BLaER1 (cell line): ENCODE data around the gene PLCD4.

Experiments used
- H3K27ac ChIP-seq: shearing (Covaris generic); formaldehyde crosslinking; 2 replicates; pipeline ENCODE4 v1.8.1; 2022
- H3K27me3 ChIP-seq: shearing (Covaris generic); formaldehyde crosslinking; 2 replicates; pipeline ENCODE4 v1.8.1; 2022
- H3K36me3 ChIP-seq: shearing (Covaris generic); formaldehyde crosslinking; 2 replicates; pipeline ENCODE4 v1.8.1; 2022
- H3K4me1 ChIP-seq: shearing (Covaris generic); formaldehyde crosslinking; 2 replicates; pipeline ENCODE4 v1.8.1; 2022
- H3K4me2 ChIP-seq: shearing (Covaris generic); formaldehyde crosslinking; 2 replicates; pipeline ENCODE4 v1.8.1; 2022
- H3K4me3 ChIP-seq: shearing (Covaris generic); formaldehyde crosslinking; 2 replicates; pipeline ENCODE4 v1.8.1; 2022
- H3K9ac ChIP-seq: shearing (Covaris generic); formaldehyde crosslinking; 2 replicates; pipeline ENCODE4 v1.8.1; 2022
- H3K9me3 ChIP-seq: shearing (Covaris generic); formaldehyde crosslinking; 2 replicates; pipeline ENCODE4 v1.8.1; 2022
- H4K20me1 ChIP-seq: shearing (Covaris generic); formaldehyde crosslinking; 2 replicates; pipeline ENCODE4 v1.8.1; 2022
- Cebpa-rat ChIP-seq: shearing (Covaris generic); IDR thresholded peaks from 2 replicates; pipeline ENCODE4 v1.8.1; 2022

The PLCD4 gene

DNA sequence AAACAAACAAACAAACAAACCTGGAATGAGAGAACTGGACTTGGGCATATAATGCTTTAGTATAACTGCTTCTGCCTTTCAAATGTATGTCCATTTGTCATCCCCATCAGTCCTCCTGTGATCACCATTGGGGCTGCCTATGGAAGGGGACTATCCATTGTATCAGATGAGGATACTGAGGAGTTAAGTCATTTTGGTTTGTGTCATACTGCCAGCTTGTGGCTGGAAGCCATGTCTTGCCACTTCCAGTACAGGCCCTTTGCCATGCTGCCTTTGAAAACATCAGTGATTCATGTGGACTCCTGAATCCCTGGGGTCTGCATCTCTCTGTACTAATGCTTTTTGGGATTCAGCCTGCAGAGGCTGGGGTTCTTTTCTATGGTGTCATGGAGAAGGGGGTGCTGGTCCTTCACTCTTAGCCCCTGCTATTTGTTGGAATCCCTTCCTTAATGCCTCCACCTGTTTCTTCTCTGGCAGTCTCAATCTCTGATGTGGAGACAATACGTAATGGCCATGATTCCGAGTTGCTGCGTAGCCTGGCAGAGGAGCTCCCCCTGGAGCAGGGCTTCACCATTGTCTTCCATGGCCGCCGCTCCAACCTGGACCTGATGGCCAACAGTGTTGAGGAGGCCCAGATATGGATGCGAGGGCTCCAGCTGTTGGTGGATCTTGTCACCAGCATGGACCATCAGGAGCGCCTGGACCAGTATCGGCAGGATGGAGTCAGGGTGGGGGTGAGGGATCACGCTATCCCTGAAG, 10.6 kb downstream of the PLCD4 start:
- no peak for TF ChIP-seq Cebpa-rat
- Histone ChIP-seq H3K36me3 (no peaks in the 10 kb centered on the region), H3K4me2 (no peak overlapping the region), H3K9ac (no peak overlapping the region), H3K4me1 (peaks cover 11% of the 10 kb centered on the region), H3K27ac (no peak overlapping the region), H3K4me3 (no peak overlapping the region), H4K20me1 (no peaks in the 10 kb centered on the region), H3K27me3 (no peaks in the 10 kb centered on the region), H3K9me3 (no peaks in the 10 kb centered on the region)

DNA sequence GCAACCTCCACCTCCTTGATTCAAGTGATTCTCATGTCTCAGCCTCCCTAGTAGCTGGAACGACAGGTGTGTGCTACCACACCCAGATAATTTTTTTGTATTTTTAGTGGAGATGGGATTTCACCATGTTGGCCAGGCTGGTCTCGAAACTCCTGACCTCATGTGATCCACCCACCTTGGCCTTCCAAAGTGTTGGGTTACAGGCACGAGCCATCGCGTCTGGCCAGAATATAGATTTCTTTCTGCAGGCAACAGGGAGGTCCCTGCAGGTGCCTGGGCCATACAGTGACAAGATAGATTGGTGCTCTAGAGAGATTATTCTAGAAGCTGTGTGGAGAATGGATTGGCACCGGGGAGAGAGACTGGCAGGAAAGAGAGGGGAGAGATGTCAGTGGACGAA, 13.3 kb downstream of the PLCD4 start:
- Histone ChIP-seq H3K27me3 (no peaks in the 10 kb centered on the region), H3K4me1 (peaks cover 13% of the 10 kb centered on the region)
- TF ChIP-seq Cebpa-rat = no peak

DNA sequence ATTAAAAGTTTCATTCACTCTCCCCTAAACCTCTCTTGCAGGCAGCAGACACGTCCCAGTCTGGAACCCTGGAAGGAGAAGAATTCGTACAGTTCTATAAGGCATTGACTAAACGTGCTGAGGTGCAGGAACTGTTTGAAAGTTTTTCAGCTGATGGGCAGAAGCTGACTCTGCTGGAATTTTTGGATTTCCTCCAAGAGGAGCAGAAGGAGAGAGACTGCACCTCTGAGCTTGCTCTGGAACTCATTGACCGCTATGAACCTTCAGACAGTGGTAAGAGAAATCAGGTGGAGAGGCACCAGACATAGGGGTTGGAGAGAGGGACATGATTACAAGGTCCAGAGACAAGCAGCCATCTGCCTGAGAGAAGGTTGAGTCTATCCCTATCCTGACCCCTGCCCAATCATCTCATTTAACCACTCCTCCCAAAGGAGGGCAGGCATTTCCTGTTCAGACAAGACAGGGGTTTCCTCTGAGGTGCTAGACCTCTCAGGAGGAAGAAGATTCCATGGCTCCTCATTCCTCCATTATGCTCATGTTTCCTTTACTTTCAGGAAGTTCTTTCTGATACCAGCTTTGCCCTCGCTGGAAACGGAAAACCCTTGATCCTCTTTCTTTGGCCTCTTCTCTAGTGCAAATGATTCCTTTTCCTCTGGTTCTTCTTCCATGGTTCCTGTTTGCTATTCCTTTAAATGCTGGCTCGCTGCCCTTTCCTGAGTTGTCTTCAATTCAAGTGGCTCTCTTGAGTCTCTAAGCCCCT, 15.1 kb downstream of the PLCD4 start:
- Histone ChIP-seq H3K4me3 (no peak overlapping the region), H3K4me1 (peaks cover 13% of the 10 kb centered on the region), H3K36me3 (0 out of 2 replicates have a peak, but pooled peaks cover 1% of the 10 kb centered on the region), H3K27ac (no peak overlapping the region), H4K20me1 (no peaks in the 10 kb centered on the region), H3K27me3 (no peaks in the 10 kb centered on the region), H3K4me2 (peak overlapping the region; percentile 64), H3K9ac (no peak overlapping the region; the same call in none of the 2 replicates), H3K9me3 (no peaks in the 10 kb centered on the region)
- no peak for TF ChIP-seq Cebpa-rat

More for the DNA sequence above, 13.3 kb downstream of the PLCD4 start:
- Histone ChIP-seq H3K9me3 (no peaks in the 10 kb centered on the region), H3K4me3 (no peak overlapping the region), H4K20me1 (no peaks in the 10 kb centered on the region), H3K4me2 (no peak overlapping the region), H3K9ac (no peak overlapping the region), H3K27ac (no peak overlapping the region), H3K36me3 (no peaks in the 10 kb centered on the region)

DNA sequence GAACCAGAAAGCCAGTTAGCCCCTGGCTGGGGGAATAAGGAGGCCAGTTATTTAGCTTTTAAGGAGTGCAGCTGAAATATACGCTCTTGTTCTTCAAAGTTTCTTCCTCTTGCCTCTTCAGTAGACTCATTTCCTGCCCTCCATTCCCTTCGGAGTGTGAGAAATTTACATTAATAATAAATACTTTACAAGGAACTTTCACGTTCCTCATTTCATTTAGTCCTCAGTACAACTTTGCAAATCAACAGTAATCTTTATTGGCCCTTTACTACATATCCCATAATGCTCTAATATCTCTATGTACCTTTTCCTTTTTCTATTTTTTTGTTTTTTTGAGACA, 15.6 kb downstream of the PLCD4 start:
- no peak overlapping the region for H3K27ac ChIP-seq
- peaks cover 13% of the 10 kb centered on the region for H3K4me1 ChIP-seq
- no peaks in the 10 kb centered on the region for H3K27me3 ChIP-seq
- peak overlapping the region; percentile 64 for H3K4me2 ChIP-seq
- H3K36me3 ChIP-seq = 0 out of 2 replicates have a peak, but pooled peaks cover 6% of the 10 kb centered on the region
- no peak overlapping the region for H3K4me3 ChIP-seq
- H3K9me3 ChIP-seq = no peaks in the 10 kb centered on the region
- H4K20me1 ChIP-seq = no peaks in the 10 kb centered on the region
- no peak for TF ChIP-seq Cebpa-rat
- H3K9ac ChIP-seq = no peak overlapping the region

DNA sequence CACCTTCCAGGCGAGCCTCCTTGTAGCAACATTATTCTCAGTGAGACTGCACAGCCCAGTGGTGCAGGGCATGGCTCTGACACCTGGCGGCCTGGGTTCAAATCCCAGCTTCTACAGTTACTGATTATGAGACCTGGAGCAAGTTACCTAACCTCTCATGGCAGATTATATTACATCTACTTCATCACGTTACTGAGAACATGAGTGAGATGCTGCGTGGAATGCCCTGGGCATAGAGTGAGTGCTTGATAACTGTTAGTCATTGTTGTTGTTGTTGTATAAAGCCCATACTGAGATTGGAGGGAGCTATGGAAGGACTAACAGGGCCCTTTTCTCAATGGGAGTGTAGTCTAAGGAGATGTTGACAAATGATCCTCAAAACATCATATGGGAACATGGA, 18.7 kb downstream of the PLCD4 start:
- Histone ChIP-seq H3K9me3 (no peaks in the 10 kb centered on the region), H3K27me3 (no peaks in the 10 kb centered on the region), H3K27ac (no peak overlapping the region), H4K20me1 (no peaks in the 10 kb centered on the region), H3K4me3 (no peak overlapping the region), H3K36me3 (0 out of 2 replicates have a peak, but pooled peaks cover 6% of the 10 kb centered on the region), H3K4me1 (peaks cover 32% of the 10 kb centered on the region), H3K9ac (no peak overlapping the region), H3K4me2 (no peak overlapping the region)
- TF ChIP-seq Cebpa-rat = no peak

DNA sequence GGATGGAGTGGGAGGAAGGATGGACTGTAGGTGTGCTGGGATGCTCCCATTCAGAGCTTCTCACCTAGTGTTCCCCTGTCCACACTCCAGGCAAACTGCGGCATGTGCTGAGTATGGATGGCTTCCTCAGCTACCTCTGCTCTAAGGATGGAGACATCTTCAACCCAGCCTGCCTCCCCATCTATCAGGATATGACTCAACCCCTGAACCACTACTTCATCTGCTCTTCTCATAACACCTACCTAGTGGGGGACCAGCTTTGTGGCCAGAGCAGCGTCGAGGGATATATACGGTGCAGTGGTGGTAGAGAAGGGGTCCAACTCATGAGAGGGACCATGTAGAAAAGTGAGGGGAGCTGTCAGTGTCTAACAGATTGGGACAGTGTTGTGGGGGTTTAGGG, 20.2 kb downstream of the PLCD4 start:
- Histone ChIP-seq H3K9ac (no peak overlapping the region), H3K27ac (no peak overlapping the region), H3K36me3 (peaks cover 17% of the 10 kb centered on the region), H4K20me1 (no peaks in the 10 kb centered on the region), H3K9me3 (no peaks in the 10 kb centered on the region), H3K4me2 (no peak overlapping the region), H3K27me3 (no peaks in the 10 kb centered on the region), H3K4me3 (no peak overlapping the region), H3K4me1 (peaks cover 24% of the 10 kb centered on the region)
- no peak for TF ChIP-seq Cebpa-rat

DNA sequence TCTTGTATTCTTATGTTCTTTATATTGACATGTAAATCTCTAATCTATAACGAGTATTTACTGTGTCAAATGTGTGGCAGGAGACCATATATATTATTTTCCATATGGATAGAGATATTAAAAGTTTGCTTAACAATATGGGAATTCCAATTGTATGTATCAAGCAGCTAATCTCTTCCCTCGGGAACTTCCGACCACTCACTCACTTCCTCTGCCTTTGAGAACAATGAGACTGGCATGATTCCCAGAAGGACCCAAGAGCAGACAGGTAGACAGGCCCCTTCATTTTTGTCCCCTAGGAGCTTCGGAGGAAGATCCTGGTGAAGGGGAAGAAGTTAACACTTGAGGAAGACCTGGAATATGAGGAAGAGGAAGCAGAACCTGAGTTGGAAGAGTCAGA, 24.1 kb downstream of the PLCD4 start:
- no peak overlapping the region for H3K4me2 ChIP-seq
- H3K9ac ChIP-seq = no peak overlapping the region
- H3K36me3 ChIP-seq = peaks cover 56% of the 10 kb centered on the region
- no peak for TF ChIP-seq Cebpa-rat
- H3K9me3 ChIP-seq = no peaks in the 10 kb centered on the region
- no peak overlapping the region for H3K27ac ChIP-seq
- no peaks in the 10 kb centered on the region for H4K20me1 ChIP-seq
- no peaks in the 10 kb centered on the region for H3K27me3 ChIP-seq
- peaks cover 20% of the 10 kb centered on the region for H3K4me1 ChIP-seq
- no peak overlapping the region for H3K4me3 ChIP-seq

DNA sequence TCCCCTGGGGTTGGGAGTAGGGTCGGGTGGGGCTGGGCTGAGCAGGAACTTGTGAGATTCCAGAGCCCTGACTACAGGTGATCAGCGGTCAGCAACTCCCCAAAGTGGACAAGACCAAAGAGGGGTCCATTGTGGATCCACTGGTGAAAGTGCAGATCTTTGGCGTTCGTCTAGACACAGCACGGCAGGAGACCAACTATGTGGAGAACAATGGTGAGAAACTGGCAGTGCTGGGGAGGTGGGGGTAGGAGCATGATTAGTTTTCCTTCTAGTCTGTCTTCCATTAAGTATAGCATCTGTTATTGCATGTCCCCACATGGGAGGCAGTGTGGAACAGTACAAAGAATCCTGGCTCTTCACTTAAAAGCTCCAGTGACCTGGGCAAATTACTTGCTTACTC, 28.0 kb downstream of the PLCD4 start:
- Histone ChIP-seq H3K4me2 (no peak overlapping the region), H3K27me3 (no peaks in the 10 kb centered on the region), H4K20me1 (0 out of 2 replicates have a peak, but pooled peaks cover 9% of the 10 kb centered on the region), H3K4me3 (no peak overlapping the region), H3K9ac (no peak overlapping the region), H3K36me3 (peaks cover 88% of the 10 kb centered on the region), H3K27ac (no peak overlapping the region), H3K4me1 (peaks cover 6% of the 10 kb centered on the region), H3K9me3 (no peaks in the 10 kb centered on the region)
- no peak for TF ChIP-seq Cebpa-rat

DNA sequence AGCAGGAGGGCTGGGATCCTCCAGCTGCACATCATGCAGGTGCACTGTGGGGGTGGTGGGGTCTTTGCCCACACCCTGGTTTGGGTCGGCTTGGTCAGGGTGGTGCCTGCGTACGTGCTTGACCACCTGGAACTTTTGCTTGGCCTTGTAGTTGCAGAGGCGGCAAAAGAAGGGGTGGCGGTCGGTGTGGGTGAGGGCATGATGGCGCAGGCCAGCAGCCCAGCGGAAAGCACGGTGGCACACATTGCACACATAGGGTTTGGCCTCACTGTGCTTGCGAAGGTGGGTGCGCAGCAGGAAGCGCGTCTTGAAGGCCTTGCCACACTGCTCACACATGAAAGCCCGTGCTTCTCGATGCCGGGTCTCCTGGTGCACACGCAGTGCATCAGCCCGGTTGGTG, 30.7 kb downstream of the PLCD4 start:
- no peaks in the 10 kb centered on the region for H3K4me1 ChIP-seq
- no peak overlapping the region for H3K4me2 ChIP-seq
- H3K27ac ChIP-seq = no peak overlapping the region
- H3K9ac ChIP-seq = no peak overlapping the region
- no peak overlapping the region for H3K4me3 ChIP-seq
- H3K27me3 ChIP-seq = no peaks in the 10 kb centered on the region
- peaks cover 99% of the 10 kb centered on the region for H3K36me3 ChIP-seq
- TF ChIP-seq Cebpa-rat = no peak
- peaks cover 26% of the 10 kb centered on the region for H4K20me1 ChIP-seq
- no peaks in the 10 kb centered on the region for H3K9me3 ChIP-seq

DNA sequence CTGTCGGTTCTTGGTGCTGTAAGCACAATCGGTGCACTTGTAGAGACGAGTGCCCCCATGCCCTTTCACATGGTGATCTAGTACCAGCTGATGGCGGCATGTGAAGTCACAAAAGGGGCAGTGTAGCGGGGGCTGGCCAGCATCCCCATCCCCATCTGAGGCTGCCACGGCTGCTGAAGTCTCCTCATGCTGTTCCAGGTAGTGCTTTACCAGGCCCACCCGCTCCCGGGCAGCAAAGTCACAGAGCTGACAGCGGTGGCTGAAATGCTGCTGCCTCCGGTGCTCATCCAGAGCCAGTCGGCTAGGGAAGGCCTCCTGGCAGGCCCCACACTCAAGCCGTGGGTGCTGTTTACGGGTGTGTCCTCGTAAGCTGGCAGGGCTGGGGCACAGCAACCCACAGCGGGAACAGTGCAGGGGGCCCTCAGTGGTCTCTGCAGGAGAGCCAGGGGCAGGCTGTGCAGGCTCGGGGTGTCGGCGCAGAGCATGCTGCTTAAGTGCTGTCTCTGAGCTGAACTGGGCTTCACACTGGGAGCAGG, 34.5 kb downstream of the PLCD4 start:
- peaks cover 99% of the 10 kb centered on the region for H3K36me3 ChIP-seq
- no peaks in the 10 kb centered on the region for H3K27me3 ChIP-seq
- H3K4me3 ChIP-seq = no peak overlapping the region
- H3K27ac ChIP-seq = no peak overlapping the region
- H4K20me1 ChIP-seq = peaks cover 52% of the 10 kb centered on the region
- H3K4me2 ChIP-seq = no peak overlapping the region
- no peaks in the 10 kb centered on the region for H3K9me3 ChIP-seq
- H3K4me1 ChIP-seq = no peaks in the 10 kb centered on the region
- no peak overlapping the region for H3K9ac ChIP-seq
- TF ChIP-seq Cebpa-rat = no peak
